Activated T-cell treated with anti-CD3 and anti-CD28 coated beads for 24 hours (primary cell): ENCODE results near the gene SH3BGRL.
A peak's percentile ranks its signal among the peaks of the same experiment; 100 is the strongest.

Experiments used
- DNase-seq: peaks from one replicate; pipeline ENCODE4 v3.0.0-alpha.2; 2020; ENCODE audit warnings: low read depth

The SH3BGRL gene

DNA sequence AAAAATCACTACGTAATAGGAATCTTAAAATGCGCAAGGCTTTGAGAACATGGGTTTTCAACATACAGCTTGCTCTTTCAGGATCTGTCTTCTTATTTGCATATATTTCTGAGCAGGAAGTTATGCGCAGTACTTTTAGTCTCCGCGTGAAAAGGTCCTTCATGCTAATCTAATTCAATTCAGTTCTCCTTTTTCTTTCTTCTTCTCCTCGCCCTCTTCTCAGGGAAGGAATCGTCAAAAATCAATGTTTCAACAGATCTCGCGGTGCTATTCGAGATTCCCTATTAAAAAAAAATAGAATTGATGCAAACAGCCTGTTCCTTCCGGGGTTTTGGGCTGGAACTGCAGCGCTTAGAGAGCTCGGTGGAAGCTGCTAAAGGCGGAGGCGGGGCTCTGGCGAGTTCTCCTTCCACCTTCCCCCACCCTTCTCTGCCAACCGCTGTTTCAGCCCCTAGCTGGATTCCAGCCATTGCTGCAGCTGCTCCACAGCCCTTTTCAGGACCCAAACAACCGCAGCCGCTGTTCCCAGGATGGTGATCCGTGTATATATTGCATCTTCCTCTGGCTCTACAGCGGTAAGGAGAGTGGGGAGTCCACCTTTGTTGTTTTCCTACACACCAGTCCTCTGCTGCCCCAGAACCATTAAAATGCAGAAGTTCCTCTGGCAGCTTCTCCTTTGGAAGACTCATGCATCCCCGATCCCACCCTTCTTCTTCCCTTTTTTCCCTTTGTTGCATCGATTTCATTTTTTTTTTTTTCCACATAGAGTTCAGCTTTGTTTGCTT is at the start of gene SH3BGRL, which contains the start of gene HMGN5:
SH3BGRL (plus strand) TSS at position 432 of the 785 bp plus-strand sequence; CDS start at position 531, 99 bp downstream.
HMGN5 (minus strand) TSS at position 243 of the 785 bp plus-strand sequence. CDS start 80,364 bp downstream, outside the sequence.
- DNase-seq, result peak; percentile 56

DNA sequence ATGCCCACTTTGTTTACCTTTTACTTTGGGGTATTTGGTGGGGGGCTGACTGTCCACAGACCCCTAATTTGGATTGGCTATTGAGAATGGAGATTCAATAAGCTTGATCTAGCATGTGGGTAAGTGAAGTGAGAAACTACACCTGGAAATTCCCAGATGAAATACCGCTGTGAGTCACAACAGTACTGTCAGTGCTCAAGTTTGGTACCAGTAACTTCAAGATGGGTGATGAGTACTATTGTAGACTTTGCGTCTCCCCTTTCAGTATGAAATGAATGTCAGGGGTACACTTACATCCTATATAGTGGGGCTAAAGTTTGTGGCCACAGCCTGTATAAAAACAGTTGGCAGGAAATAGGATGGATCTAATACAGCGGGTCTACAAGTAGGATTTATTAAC is 33.5 kb upstream of the SH3BGRL start:
- no peak for DNase-seq

DNA sequence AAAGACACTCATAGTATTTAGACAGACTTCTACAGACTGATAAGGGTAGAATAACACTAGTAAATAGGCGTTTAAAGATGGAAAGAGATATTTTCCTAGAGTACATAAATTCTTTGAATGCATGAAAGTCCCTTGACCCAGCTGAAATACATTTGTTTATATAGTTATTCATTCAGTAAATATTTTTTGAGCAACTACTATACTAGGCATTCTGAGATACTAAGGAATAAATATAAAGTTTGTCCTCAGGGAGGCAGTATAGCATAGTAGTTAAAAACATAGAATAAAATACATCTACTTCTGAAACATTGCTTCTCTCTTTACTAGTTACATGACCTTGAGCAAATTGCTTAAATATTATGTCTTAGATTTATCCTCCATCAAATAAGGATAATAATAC is 27.6 kb upstream of the SH3BGRL start:
- DNase-seq, result no peak

DNA sequence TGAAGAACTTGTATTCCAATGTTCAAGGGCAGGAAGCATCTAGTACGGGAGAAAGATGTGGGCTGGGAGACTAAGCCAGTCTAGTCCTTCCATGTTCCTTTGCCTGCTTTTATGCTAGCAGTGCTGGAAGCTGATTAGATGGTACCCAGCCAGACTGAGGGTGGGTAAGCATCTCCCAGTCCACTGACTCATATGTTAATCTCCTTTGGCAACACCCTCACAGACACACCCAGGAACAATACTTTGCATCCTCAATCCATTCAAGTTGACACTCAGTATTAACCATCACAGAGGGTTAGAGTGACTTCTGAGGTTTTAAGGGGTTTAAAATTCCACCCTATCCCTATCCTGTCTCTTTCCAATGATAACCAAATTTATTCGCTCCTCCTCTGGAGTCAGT is 6.6 kb upstream of the SH3BGRL start:
- no peak for DNase-seq

DNA sequence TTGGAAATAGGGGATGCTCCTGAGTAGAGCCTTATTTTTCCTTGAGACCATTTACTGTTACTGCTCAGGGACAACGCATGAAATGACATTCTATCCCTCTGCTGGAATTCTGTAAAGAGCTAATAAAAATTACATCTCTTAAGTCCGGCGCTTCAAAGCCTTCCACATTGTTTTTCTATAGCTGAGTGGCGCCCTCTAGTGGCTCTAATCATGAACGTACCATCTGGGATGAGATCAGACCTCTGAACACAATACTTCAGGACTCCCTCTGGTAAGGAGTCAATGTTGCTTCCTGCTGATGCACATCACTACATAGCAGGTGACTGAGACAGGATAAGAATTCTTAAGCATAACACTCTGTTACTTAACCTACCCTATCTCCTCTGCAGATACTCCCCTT is 6.2 kb upstream of the SH3BGRL start:
- peak; percentile 37 for DNase-seq

DNA sequence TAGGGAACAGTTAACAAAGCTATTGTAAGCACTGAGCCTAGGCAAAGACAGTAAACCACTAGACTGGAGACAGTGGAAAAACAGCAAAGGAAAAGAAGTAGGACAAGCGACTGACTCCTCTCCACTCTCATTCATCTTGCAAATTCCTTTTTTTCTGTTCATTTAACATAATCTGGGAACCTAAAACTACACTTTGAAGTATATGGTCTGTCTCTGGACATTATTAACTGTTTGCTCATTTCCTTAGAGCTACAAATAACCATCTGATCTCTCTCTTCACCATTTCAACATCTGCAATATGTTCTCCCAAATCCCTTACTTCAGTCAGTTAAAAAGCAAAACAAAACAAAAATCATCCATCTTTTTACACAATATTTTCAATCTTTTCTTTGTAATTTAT is 831 bp upstream of the SH3BGRL start:
- no peak for DNase-seq

DNA sequence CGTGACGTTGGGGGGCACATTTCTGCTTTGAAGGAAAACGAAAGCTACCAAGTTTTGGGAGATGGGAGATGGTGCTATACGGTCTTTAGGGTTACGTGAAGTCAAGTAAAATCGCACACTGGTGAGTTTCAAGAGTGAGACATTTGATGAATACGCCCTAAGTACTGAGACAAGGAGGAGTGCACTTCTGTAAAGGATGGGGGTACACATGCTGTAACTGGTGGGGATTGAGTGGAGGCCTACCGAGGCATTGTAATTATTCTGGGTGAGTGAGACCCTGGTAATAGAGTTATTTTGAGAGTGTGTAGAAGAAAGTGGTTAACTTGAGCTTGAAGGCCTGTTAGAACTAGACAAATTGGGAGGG is 536 bp downstream of the SH3BGRL start:
- no peak for DNase-seq

DNA sequence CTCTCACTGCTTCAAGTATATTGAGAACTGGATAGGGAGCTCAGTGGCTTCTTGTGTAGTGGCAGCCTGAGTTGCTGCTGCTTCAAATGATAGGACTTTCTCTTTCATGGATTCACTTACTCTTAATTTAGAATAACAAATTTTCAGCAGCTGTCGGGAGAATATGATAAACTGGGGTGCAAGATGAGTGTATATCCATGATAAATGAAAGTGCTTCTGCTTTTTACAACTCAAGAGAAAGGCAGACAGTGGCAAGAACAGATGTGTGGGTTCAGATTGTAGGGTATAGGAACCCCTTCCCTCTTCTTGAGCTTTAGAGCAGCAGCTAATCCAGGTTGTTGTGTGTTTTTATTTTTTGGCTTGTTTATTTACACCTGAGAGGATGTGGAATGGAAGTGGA is 1.0 kb downstream of the SH3BGRL start:
- DNase-seq, result no peak

DNA sequence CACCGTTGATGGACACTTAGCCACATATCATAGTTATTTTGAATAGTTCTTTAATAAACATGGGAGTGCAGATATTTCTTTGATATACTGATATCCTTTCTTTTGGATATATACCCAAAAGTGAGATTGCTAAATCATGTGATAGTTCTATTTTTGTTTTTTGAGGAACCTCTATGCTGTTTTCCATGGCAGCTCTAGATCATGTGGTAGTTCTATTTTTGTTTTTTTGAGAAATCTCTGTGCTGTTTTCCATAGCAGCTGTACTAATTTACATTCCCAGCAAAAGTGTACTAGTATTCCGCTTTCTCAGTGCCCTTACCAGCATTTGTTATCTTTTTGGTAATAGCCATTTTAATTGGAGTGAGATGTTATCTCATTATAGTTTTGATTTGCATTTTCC is 3.6 kb downstream of the SH3BGRL start:
- DNase-seq, result no peak

DNA sequence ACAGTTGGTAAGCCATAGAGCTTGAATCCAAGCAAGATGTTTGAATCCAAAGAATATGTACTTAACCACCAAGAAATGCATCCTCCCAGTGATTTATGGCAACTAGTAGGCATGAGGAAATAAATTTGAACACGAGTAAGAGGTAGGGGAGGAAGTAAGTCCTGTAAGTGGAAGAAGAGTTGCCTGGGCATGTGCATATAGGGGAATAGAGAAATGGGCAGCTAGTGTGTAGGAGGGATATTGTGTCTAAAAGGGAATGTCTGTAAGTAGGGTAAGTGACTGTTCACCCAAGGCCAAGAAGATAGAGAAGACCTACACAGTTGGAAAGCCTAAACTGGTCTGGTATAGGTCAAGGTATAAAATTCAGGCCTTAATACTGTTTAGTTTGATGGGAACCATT is 4.6 kb downstream of the SH3BGRL start:
- no peak for DNase-seq

DNA sequence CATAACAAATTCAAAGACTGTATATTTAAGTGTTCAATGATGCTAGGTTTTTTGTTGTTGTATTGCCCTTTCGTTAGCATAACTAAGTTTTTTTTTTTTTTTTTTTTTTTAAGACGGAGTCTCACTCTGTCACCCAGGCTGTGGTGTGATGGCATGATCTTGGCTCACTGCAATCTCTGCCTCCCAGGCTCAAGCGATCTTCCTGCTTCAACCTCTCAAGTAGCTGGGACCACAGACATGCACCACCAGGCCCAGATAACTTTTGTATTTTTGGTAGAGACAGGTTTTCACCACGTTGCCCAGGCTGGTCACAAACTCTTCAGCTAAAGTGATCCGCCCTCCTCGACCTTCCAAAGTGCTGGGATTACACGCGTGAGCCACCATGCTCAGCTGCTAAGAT is 7.0 kb downstream of the SH3BGRL start:
- no peak for DNase-seq

DNA sequence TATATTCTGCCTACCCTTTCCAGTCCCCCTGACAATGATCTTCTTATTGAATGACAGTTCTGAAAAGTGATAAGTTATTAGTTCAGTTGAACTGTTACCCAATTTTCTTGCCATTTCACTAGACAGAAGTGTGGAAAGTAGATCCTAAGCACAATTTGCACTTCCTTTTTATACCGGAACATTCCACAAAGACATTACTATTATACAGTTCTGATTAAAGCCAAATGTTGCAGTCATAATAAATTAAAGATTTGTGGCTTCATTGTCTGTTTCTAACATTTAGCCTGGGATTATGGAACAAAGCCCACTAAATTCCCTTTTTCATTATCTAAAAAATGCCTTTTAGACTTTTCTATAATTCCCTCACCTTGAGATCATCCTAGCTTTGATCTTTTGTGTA is 13.8 kb downstream of the SH3BGRL start:
- no peak for DNase-seq

DNA sequence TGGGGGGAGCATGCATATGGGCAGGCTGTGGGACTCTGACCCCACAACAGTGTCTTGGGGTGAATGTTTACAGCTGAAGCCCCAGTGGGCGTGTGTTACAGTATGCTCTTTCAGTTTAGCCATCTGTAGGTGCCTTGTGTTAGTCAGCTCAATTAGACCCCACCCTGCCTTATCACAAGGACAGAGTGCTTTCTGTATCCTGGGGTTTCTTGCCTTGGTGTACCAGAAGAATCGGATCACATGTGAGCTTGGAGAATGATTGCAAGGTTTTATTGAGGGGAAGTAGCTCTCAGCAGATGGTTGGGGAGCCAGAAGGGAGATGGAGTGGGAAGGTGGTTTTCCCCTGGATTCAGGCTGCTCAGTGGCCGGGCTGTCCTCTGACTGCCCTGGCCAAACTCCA is 27.3 kb downstream of the SH3BGRL start:
- no peak for DNase-seq

DNA sequence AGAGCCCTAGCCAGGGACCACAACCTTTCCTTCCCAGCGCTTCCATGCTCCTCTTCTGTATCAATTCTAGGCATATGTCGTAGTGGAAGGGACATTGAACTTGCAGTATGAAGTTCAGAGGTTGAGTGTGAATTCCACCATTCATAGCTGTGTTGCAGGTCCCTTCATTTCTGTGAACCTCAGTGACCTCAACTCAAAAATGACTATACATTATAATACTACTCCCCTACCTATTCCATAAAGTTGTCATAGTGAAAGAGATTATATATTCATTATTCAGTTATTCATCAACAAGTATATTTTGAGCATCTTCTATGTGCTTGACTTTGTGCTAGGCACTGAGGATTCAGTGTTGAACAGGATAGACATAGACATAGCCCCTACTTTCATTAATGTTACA is 28.0 kb downstream of the SH3BGRL start:
- DNase-seq, result no peak

DNA sequence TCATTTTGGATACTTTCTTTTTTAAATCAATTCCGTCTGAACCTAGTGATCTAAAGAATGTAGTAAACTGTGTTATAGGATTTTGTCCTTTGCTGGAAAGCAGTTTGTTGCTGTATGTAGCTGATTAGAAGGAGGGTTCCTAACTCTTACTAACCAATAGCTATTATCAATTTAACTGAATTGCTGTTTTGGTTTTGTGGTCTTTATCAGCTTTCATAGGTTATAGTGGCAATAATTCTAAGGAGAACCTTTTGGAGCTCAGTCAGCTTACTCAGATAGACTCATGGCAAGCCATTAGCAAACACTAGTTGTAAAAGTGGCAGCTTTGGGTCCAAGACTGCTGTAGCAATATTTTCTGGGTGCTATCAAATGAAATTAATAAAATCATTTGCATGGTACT is 29.6 kb downstream of the SH3BGRL start:
- DNase-seq, result no peak

DNA sequence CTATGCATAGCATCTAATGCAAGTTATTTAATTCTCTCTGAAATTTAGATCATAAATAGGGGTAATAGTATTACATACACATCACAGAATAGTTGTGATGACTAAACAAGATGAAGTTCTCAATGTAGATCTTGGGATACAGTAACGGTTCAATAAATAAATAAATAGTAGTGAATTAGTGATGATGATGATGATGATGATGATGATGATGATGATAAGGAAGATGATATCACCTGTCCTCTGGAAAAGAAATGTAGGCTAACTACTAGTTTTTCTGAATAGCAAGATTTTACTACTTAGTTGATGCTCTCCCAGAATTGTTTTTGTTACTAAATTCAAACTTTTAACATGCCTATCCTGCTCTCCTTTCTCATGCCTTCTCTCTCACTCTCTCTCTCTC is 30.3 kb downstream of the SH3BGRL start:
- no peak for DNase-seq

DNA sequence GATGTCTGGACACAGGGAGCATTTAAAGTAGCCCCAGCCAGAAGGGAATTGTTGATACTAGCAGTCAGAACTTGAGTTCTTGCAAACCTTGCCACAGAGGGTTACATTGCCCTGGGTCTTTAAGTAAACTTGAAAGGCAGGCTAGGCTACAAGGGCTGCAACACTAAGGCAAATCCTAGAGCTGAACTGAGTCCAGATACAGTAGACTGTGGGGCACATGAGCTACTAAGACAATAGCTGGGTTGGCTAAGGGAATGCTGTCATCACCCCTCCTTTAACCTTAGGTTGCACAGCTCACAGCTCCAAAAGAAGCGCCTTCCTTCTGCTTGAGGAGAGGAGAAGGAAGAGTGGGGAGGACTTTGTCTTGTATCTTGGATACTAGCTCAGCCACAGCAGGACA is 35.6 kb downstream of the SH3BGRL start:
- DNase-seq, result no peak

DNA sequence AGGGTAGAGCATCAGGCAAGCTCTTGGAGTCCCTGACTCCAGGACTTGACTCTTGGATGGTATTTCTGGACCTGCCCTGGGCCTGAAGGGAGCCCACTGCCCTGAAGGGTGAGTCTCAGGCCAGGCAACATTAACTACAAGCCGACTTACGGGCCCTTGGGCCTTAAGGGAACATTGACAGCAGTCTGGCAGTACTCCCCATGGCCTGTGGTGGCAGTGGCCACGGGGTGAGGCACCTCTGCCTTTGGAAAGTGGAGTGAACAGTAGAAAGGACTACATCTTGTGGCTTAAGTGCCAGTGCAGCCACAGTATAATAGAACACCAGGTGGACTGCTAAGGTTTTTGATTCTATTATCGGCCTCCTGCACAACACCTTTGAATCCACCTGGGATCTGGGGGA is 36.3 kb downstream of the SH3BGRL start:
- DNase-seq, result no peak

DNA sequence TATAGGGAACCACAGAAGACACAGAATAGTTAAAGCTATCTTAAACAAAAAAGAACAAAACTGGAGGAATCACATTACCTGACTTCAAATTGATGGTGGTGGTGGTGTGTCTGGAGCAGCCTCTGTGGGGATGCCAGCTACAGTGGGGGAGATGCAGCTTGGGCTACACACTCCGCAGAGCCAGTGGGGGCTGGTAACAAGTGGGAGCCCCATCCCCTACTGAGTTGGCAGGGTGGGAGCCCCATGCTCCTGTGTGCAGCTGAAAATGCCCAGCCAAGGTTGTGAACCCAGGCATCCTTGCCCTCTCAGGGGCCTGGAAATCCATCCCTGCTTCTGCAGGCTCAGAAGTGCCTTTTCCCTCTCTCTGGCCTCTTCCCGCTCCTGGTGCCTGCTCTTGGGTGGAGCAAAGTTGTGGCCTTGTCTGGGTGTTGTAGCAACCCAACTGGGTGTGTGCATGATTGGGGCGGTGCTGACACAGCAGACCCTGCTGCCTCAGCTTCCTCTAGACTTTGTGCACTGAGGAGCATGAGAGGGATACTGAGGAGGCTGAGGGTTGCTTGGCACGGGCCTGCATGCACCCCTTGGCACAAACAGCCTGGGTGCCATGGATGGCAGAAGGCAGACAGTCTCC is 38.9 kb downstream of the SH3BGRL start:
- DNase-seq, result no peak

DNA sequence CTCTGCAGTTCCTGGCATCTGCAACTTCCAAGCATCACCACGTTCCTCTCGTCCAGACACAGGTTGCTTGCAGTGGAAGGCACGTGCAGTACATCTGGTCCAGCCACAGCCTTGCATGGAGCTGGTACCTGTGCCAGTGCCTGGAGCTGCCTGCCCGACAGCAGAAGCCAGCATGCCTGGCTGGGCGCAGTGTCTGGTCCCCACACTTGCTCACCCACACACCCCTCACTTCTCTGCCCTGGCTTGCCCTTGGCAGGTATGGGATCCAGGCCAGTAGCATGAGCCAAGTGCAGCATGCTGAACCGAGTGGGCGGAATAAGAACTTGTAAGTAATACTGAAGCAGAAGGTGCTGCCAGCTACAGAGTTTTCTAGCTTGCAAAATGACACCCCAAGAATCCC is 39.9 kb downstream of the SH3BGRL start:
- DNase-seq, result no peak

DNA sequence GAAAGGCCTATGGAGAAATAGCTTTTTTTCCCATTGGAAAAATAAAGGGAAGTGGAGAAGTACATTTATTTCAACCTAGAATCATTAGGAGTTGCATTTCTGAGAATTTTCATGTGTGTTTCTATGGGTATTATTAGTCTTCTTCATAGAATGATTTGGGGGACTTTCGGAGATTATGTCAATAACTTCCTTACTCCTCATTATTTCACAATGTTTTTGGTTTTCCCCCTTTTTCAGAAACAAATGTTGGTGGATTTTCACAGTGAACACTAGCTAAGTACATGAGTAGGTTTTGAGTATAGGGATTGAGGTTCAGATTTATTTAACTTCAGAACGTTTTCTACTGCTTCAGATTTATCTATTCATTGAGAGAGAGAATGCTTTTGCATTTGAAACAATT is 54.0 kb downstream of the SH3BGRL start:
- no peak for DNase-seq

DNA sequence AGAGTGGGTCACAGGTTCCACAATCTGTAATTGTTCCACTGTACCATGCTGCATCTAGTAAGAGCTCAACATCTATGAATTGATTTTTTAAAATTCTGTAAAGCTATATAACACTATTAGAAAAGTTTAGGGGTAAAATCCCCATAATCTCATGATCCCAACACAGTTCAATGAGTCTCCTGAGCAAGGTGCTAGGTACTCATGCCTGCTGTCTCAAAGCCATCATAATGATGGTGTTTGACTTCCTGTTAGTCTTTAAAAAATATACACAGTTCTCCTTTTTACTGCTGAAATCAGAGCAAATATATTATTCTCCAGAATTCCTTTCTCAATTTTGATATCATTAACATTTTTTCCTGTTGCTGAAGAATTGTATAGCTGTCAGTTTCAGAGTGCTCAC is 55.9 kb downstream of the SH3BGRL start:
- DNase-seq, result no peak

DNA sequence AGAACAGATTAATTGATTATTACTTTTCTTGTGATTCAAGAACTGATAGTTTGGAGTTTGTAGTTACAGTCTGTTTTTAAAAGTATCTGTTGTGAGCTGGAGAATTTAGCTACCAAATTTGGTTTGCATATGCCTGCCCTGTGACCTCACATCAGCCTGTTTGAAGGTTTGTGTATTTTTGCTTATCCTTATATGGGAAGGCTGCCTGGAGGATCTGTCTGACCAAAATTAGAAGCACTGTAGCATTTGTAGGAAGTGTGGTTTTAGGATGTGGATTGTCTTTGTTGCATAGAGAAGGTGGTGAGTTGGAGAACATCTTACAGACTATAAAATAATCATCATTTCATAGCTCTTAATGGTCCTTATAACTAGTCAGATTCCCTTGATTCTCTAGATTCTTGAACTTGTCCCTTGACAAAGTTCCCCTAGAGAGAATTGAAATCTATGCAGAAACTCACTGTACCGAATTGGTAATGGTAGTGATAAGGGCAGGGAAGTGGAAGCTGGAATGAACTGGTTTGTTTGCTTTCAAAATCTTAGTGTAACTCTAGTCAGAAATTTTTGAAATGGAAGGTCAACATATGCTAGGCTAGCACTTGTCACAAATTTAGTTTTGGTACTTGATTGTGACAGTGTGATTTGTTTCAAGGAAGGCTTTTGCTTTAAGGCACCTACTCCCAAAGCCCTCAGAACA is 57.3 kb downstream of the SH3BGRL start:
- no peak for DNase-seq
